B cell (primary cell): ENCODE measurements around the gene PSMD6.

Source experiments
- CTCF ChIP-seq: fragments of 200-600 bp; IDR thresholded peaks from one replicate; pipeline ENCODE4 v1.8.0; 2022; ENCODE audit warnings: antibody characterized with exemption, mild to moderate bottlenecking
- EZH2 ChIP-seq: IDR thresholded peaks from 2 replicates; pipeline ENCODE4 v1.6.1; 2012; ENCODE audit warnings: borderline replicate concordance, low read depth, mild to moderate bottlenecking, moderate library complexity, low read length; ENCODE audit not compliant: insufficient read depth, poor library complexity, severe bottlenecking

- no peak for TF ChIP-seq CTCF
- no peak for TF ChIP-seq EZH2
Measured at GRCh38 chr3:63980019-63980418, 43.3 kb downstream of the PSMD6 start.
